Right lobe of liver (tissue), 6 donors: ENCODE data around the gene VSTM5. TPM values are rescaled to one million over a fixed set of nuclear protein-coding genes. Genes with fewer than 3 reads are reported as not detected.

Experiments used
- ATAC-seq, 4 donors: fragments of 200-7000 bp; cut with Tn5 transposase; one replicate each; pipeline ENCODE4 v1.9.1; 2020; ENCODE audit warnings: mild to moderate bottlenecking in 4 of 4, moderate library complexity in 4 of 4
- DNase-seq, 3 donors: peaks; one replicate each; pipeline ENCODE4 v3.0.0-alpha.2; 2020
- H3K27ac ChIP-seq, 3 donors: fragments of 200-600 bp; one replicate each; pipeline ENCODE4 v1.8.0; 2022
- H3K27me3 ChIP-seq, 2 donors: fragments of 200-600 bp; one replicate each; pipeline ENCODE4 v1.8.0; 2022
- H3K36me3 ChIP-seq, 4 donors: fragments of 200-600 bp; sonication (generic) in 1 of 4; one replicate each; pipeline versions ENCODE4 v1.5.1 to v1.8.0; 2017 to 2022; ENCODE audit warnings: control low read depth in 1 of 4
- H3K4me1 ChIP-seq, 4 donors: fragments of 200-600 bp; sonication (generic) in 1 of 4; one replicate each; pipeline versions ENCODE4 v1.5.1 to v1.8.0; 2017 to 2022; ENCODE audit warnings: control low read depth in 1 of 4
- H3K4me3 ChIP-seq, 3 donors: fragments of 200-600 bp; one replicate each; pipeline ENCODE4 v1.8.0; 2022
- H3K9me3 ChIP-seq, 4 donors: fragments of 200-600 bp; sonication (generic) in 1 of 4; one replicate each; pipeline versions ENCODE4 v1.5.1 to v1.8.0; 2017 to 2022; ENCODE audit warnings: control low read depth in 1 of 4
- POLR2A ChIP-seq: fragments of 450-650 bp; IDR thresholded peaks from one replicate; pipeline ENCODE4 v1.6.1; 2017; ENCODE audit warnings: antibody characterized with exemption, mild to moderate bottlenecking
- WGBS: methylation state at CpG from one replicate; pipeline ENCODE4 v1.1.6; 2018; ENCODE audit warnings: low coverage, low lambda C conversion rate; ENCODE audit not compliant: insufficient coverage; ENCODE audit errors: missing lambda C conversion rate; 5-methylcytosine and 5-hydroxymethylcytosine counted together
- intact Hi-C, 2 donors: fragments of 100-400 bp; cut with DNase I; formaldehyde crosslinking; loops; one replicate each; pipeline versions ENCODE4 v1.11.2 to v1.14.1; 2022
- total RNA-seq, 6 experiments: library from RNA; depleted of rRNA in 2 of 6; stranded (reverse); fragments of >200 nt in 2 of 6; fragmentation: NEBNext Ultra II Directional in 3 of 6; extraction: Animal tissue kit (Norgen Biotek cat#: 25700) in 3 of 6; gene quantifications; one replicate each; pipeline versions ENCODE4 v1.1.0 to v1.2.4, GENCODE V29; 2016 to 2023
- TF ChIP-seq, protein P1 (sequence below), 4 donors: fragments of 200-600 bp in 3 of 4; fragments of 450-650 bp in 1 of 4; IDR thresholded peaks; one replicate each; pipeline versions ENCODE4 v1.5.1 to v1.8.0; 2016 to 2022; ENCODE audit warnings: antibody characterized with exemption in 4 of 4, mild to moderate bottlenecking in 2 of 4
- donor health status: DM: no; HTN: yes; CAD: no.
- donor health status: DM: no; HTN: no; CAD: no.
- donor health status: DM: no; HTN: no; CAD: no.
- donor health status: DM: no; HTN: yes; CAD: no.
- donor health status: DM: no; HTN: yes; CAD: no.

Gene VSTM5
- total RNA-seq, 6 experiments from 2014 or later = not detected

DNA sequence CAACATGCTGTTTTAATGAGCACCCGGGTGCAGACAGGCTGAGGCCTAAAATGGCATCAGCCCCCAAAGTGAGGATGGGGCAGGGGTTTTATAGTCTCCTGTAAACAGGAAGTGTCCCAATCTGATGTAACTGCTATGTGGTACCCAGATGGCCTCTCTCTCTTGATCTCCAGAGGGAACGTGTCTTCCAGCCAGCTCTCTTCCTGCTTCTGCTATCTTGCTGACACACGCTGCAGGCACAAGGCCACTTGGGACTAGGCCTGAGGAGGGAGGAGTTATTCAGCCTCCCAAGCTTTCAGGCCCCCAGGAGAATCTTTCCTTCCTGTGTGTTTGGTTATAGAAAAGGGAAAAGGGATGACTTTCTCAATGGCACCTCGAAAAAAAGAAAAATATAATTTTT lies 11.4 kb upstream of the VSTM5 start:
- H3K9me3 ChIP-seq = no peaks in the 10 kb centered on the region
- no peak overlapping the region for H3K4me3 ChIP-seq
- 37% methylated on average over 3 of the region's 4 CpGs for WGBS
- intact Hi-C loops = no loop called here
- no peaks in the 10 kb centered on the region for H3K36me3 ChIP-seq
- H3K27ac ChIP-seq = no peak overlapping the region
- no peaks in the 10 kb centered on the region for H3K27me3 ChIP-seq
- ATAC-seq (no peak), DNase-seq (no peak)
- TF ChIP-seq, protein P1, sequence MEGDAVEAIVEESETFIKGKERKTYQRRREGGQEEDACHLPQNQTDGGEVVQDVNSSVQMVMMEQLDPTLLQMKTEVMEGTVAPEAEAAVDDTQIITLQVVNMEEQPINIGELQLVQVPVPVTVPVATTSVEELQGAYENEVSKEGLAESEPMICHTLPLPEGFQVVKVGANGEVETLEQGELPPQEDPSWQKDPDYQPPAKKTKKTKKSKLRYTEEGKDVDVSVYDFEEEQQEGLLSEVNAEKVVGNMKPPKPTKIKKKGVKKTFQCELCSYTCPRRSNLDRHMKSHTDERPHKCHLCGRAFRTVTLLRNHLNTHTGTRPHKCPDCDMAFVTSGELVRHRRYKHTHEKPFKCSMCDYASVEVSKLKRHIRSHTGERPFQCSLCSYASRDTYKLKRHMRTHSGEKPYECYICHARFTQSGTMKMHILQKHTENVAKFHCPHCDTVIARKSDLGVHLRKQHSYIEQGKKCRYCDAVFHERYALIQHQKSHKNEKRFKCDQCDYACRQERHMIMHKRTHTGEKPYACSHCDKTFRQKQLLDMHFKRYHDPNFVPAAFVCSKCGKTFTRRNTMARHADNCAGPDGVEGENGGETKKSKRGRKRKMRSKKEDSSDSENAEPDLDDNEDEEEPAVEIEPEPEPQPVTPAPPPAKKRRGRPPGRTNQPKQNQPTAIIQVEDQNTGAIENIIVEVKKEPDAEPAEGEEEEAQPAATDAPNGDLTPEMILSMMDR (IDR thresholded peaks at IDR 0.05) = no peak
- TF ChIP-seq POLR2A = no peak
- no peaks in the 10 kb centered on the region for H3K4me1 ChIP-seq

DNA sequence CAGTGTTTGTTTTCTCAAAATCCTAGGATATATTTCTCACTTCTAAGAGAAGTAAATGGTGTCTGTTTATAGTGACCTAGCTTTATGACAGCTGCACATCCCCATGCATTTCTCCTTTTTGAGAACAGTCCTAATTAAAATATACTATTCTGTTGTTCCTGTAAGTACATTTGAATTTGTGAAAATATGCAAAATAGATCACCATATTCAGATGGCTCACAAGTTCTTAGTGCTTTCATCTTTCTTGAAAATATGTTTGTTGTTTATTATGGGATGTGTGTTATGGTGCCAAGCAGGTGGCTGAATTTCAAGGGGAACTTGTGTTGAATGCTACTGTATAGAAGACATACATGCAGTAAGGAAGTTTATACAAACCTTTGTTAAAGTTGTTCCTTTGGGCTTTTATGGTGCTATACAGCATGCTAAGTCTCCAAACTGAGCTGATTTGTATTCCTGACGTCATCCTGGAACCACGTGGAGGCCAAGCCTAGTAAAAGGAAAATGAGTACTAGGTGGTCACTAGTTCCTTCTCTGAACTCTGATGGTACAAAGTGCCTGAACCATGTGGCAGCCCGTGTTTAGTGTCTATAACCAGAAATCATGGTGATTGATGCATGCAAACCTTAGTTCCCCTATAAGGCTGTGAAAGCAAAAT lies 7.8 kb upstream of the VSTM5 start:
- H3K36me3 ChIP-seq = no peaks in the 10 kb centered on the region
- H3K4me3 ChIP-seq = no peak overlapping the region
- intact Hi-C loops = no loop called here
- WGBS = 35% methylated on average over 3 of the region's 3 CpGs
- DNase-seq (no peak), ATAC-seq (no peak)
- no peaks in the 10 kb centered on the region for H3K4me1 ChIP-seq
- H3K27me3 ChIP-seq = no peaks in the 10 kb centered on the region
- H3K27ac ChIP-seq = no peak overlapping the region
- no peaks in the 10 kb centered on the region for H3K9me3 ChIP-seq
- no peak for TF ChIP-seq POLR2A
- TF ChIP-seq, protein P1 (IDR thresholded peaks at IDR 0.05) = no peak

- WGBS = 41% methylated on average over 2 of the region's 3 CpGs
- DNase-seq (no peak), ATAC-seq (peak in 3 of 4 donors; percentile 41 to 86 (median 56))
- intact Hi-C loops = no loop called here
- no peaks in the 10 kb centered on the region for H3K36me3 ChIP-seq
- no peak for TF ChIP-seq POLR2A
- TF ChIP-seq, protein P1 (IDR thresholded peaks at IDR 0.05) = no peak
- H3K27ac ChIP-seq = no peak overlapping the region
- no peaks in the 10 kb centered on the region for H3K27me3 ChIP-seq
- no peaks in the 10 kb centered on the region for H3K9me3 ChIP-seq
- no peak overlapping the region for H3K4me3 ChIP-seq
- no peaks in the 10 kb centered on the region for H3K4me1 ChIP-seq
Observed at GRCh38 chr11:93857413-93858120, 7.1 kb upstream of the VSTM5 start.

DNA sequence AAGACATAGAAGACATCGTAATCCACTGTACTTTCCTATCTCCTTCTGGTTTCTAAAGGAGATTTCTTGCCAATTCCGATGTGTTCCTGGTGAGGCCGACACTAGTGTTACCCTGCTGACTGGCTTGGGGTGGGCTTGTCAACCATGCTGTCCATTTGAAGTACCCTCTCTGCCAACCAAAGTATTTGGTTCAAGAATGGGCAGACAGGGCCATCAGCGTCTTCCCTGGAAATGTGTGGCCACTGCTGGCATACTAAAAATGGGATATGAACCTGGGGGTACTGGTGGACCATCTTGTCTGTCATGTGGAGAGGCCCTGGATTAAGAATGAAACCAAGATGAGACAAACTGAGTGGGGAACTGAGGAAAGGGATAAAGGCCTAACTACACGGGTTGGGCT lies 1.8 kb upstream of the VSTM5 start:
- Histone ChIP-seq H3K36me3 (no peaks in the 10 kb centered on the region), H3K27me3 (no peaks in the 10 kb centered on the region), H3K4me1 (peaks cover 0 to 9% (median 4%) of the 10 kb centered on the region in 4 donors), H3K9me3 (no peaks in the 10 kb centered on the region), H3K4me3 (no peak overlapping the region), H3K27ac (no peak overlapping the region)
- 87% methylated on average over 5 of the region's 5 CpGs for WGBS
- TF ChIP-seq POLR2A = no peak
- TF ChIP-seq, protein P1 (IDR thresholded peaks at IDR 0.05) = no peak
- intact Hi-C loops = no loop called here
- no peak for DNase-seq
- no peak for ATAC-seq
